ENCODE results near the gene ARHGEF10L. TPM values are rescaled to one million over a fixed set of nuclear protein-coding genes. Genes with fewer than 3 reads are reported as not detected.

The ARHGEF10L gene
- total RNA-seq, 3 donors from 2014 or later (not counting 1 experiment from before 2014, with no cell fraction given), result 0.70 to 1.7 (median 0.94) TPM

GRCh38 chr1:17729248-17729647 is 189.8 kb downstream of the ARHGEF10L start:
- Histone ChIP-seq H3K9me3 (ENCODE audit: control insufficient read depth, insufficient read depth, low read length) (no peaks in the 10 kb centered on the region), H3K4me1 (ENCODE audit: control insufficient read depth, insufficient read depth, low read length) (no peaks in the 10 kb centered on the region), H3K4me3 (ENCODE audit: low read length) (no peak overlapping the region), H3K27ac (ENCODE audit: low read length) (no peak overlapping the region), H3K36me3 (ENCODE audit: control insufficient read depth, insufficient read depth, low read length) (no peaks in the 10 kb centered on the region), H3K27me3 (ENCODE audit: control insufficient read depth, insufficient read depth, low read length) (no peaks in the 10 kb centered on the region)
- no peaks in the 10 kb centered on the region for H3K4me1 Mint-ChIP-seq
- no peaks in the 10 kb centered on the region for H3K27me3 Mint-ChIP-seq (ENCODE audit: low read depth in 2 of 2)
- WGBS (ENCODE audit: insufficient coverage), result 90% methylated on average over 12 of the region's 12 CpGs
- no peak for DNase-seq
- H3K4me3 Mint-ChIP-seq, result no peak overlapping the region
- TF ChIP-seq CTCF (IDR thresholded peaks at IDR 0.05), result no peak
- intact Hi-C loops (cut with micrococcal nuclease), result no loop called here
- no peaks in the 10 kb centered on the region for H3K9me3 Mint-ChIP-seq
- no peaks in the 10 kb centered on the region for H3K36me3 Mint-ChIP-seq
- H3K27ac Mint-ChIP-seq, result no peak overlapping the region
- ATAC-seq, result no peak

GRCh38 chr1:17729909-17730308 is 190.4 kb downstream of the ARHGEF10L start:
- no peaks in the 10 kb centered on the region for H3K27me3 Mint-ChIP-seq (ENCODE audit: low read depth in 2 of 2)
- H3K9me3 Mint-ChIP-seq, result no peaks in the 10 kb centered on the region
- no peak overlapping the region for H3K4me3 ChIP-seq (ENCODE audit: low read length)
- intact Hi-C loops (cut with micrococcal nuclease), result no loop called here
- no peaks in the 10 kb centered on the region for H3K36me3 ChIP-seq (ENCODE audit: control insufficient read depth, insufficient read depth, low read length)
- DNase-seq, result no peak
- ATAC-seq, result no peak
- H3K27ac Mint-ChIP-seq, result no peak overlapping the region
- 77% methylated on average over 10 of the region's 10 CpGs for WGBS (ENCODE audit: insufficient coverage)
- H3K27ac ChIP-seq (ENCODE audit: low read length), result no peak overlapping the region
- no peaks in the 10 kb centered on the region for H3K4me1 ChIP-seq (ENCODE audit: control insufficient read depth, insufficient read depth, low read length)
- no peak for TF ChIP-seq CTCF (IDR thresholded peaks at IDR 0.05)
- no peak overlapping the region for H3K4me3 Mint-ChIP-seq
- H3K9me3 ChIP-seq (ENCODE audit: control insufficient read depth, insufficient read depth, low read length), result no peaks in the 10 kb centered on the region
- H3K4me1 Mint-ChIP-seq, result no peaks in the 10 kb centered on the region
- no peaks in the 10 kb centered on the region for H3K36me3 Mint-ChIP-seq
- H3K27me3 ChIP-seq (ENCODE audit: control insufficient read depth, insufficient read depth, low read length), result no peaks in the 10 kb centered on the region

- H3K27ac Mint-ChIP-seq, result no peak overlapping the region
Observed at GRCh38 chr1:17731460-17731859, 192.0 kb downstream of the ARHGEF10L start.

More at GRCh38 chr1:17731460-17731859, 192.0 kb downstream of the ARHGEF10L start:
- Histone ChIP-seq H3K9me3 (ENCODE audit: control insufficient read depth, insufficient read depth, low read length) (no peaks in the 10 kb centered on the region), H3K27ac (ENCODE audit: low read length) (no peak overlapping the region), H3K4me3 (ENCODE audit: low read length) (no peak overlapping the region), H3K4me1 (ENCODE audit: control insufficient read depth, insufficient read depth, low read length) (no peaks in the 10 kb centered on the region), H3K27me3 (ENCODE audit: control insufficient read depth, insufficient read depth, low read length) (no peaks in the 10 kb centered on the region), H3K36me3 (ENCODE audit: control insufficient read depth, insufficient read depth, low read length) (no peaks in the 10 kb centered on the region)
- ATAC-seq (no peak), DNase-seq (no peak)
- Mint-ChIP-seq H3K9me3 (no peaks in the 10 kb centered on the region), H3K4me1 (no peaks in the 10 kb centered on the region), H3K27me3 (ENCODE audit: low read depth in 2 of 2) (peaks cover 0 to 3% of the 10 kb centered on the region in 2 donors), H3K36me3 (no peaks in the 10 kb centered on the region), H3K4me3 (no peak overlapping the region)
- no peak for TF ChIP-seq CTCF (IDR thresholded peaks at IDR 0.05)
- 84% methylated on average over 5 of the region's 5 CpGs for WGBS (ENCODE audit: insufficient coverage)
- intact Hi-C loops (cut with micrococcal nuclease), result no loop called here
